OCI-M1 (cell line): ENCODE measurements around the gene LIMA1.
"Not testable (repeated sequence)": the region's sequence is repeated elsewhere in the genome, so short reads cannot be mapped to it uniquely, and the experiment has no call there.

ENCODE experiments used
- DNase-seq: peaks from one replicate; lab custom pipeline; 2025; lab: John Stamatoyannopoulos, UW

The LIMA1 gene

DNA sequence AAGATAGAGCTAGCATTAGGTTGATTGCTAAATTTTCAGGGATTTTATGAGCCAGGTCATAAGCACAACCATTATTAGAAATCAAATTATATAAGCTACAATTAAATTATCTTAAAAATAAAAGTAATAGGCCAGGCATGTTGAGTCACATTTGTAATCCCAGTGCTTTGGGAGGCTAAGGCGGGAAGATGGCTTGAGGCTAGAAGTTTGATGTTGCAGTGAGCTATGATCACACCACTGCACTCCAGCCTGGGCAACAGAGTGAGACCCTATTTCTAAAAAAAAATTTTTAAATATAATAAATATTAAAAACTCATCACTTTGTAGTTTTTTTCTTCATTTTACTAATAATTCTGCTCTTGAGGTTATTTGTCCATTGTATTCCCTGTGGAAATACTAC, 1.9 kb upstream of the LIMA1 start:
- DNase-seq, result no peak

DNA sequence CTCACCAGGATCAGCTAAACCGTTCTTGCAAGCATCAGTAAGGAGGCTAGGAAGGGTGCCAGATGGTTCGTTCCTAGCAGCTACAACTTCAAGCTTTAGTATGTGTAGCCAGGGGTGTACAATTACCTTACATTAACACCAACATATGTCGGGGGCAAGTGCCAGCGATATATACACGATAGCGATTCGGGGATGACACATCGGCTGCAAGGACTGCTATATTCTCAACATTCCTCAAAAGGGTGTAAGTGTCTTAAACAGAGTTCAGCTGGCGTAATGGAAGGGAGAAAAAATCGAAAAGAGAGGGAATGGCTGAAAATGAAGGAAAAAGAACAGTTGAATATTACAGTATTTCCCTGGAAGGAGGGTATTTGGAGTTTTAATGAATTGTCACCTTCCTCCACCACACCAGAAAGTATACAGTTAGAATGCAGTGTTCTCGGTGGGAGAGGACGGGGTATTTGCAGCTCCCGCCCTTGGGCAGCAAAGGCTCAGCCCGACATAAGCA, 545 bp downstream of the LIMA1 start:
- DNase-seq, result peak; percentile 55

DNA sequence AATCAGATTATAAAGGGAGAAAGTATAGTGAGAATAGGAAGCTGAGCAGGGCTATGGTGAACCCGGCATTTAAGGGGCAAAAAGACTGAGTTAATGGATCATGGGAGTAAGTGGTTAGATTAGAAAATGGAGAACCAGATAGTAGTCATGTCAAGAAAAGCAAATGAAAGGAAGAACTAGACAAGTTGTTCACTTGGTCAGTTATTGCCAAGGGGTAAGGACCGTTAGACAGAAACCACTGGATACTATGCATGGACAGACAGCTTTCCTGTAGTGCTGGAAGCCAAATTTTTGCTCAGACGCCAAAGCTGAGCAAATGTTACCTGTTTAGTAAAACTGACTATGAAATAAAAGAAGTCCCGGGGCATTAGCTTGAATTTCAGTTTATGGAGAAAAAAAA, 3.8 kb downstream of the LIMA1 start:
- DNase-seq, result no peak

DNA sequence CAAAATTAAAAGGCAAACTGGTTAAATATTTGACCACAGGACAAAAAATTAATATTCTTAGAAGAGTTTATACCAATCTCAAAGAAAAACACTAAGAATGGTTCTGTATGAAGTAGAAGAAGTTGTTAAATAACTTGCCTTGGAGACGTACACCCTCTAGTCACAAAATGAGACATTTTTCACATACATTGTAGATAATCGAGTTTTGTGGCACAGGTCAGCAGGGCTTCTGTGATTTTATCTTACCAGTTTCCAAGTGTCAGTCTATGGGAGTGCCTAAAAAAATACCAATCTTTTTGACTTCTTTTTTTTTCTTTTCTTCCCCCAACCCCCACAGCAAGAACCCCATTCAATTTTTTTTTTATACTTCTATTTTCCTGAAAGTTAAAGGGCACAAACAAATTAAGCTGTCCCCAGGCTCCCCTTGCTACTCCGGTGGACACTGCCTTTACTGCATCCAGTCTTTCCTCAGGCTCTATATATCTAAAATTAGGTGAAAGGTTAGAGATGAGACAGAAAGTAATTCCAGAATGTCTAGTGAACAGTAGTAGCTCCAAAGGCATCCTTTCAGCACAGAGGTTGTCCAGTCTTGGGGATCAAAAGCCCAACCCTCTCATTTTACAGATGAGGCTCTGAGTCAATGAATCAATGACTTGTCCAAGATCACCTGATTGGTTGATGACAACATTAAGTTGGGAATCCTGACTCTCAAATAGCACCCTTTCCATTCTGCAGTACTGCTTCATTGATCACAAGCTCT, 6.2 kb downstream of the LIMA1 start:
- peak; percentile 20 for DNase-seq

DNA sequence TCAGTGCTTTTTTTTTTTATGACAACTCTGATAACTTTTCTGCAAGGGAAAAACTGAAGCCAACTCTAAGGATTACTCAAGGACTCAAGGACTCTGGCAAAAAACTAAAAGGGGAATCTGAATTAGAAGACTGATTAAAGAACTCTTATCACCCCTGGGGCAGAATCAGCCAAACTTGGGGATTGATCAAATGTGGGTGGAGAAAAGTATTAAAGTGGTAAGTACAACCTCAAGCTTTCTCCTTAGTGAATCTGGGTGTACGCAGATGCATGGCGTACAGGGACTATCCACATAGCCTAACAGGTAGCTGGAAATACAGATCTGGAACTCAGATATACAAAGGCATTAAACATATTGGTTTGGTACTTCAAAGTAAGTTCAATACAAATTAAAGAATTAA, 7.3 kb downstream of the LIMA1 start:
- DNase-seq, result no peak

DNA sequence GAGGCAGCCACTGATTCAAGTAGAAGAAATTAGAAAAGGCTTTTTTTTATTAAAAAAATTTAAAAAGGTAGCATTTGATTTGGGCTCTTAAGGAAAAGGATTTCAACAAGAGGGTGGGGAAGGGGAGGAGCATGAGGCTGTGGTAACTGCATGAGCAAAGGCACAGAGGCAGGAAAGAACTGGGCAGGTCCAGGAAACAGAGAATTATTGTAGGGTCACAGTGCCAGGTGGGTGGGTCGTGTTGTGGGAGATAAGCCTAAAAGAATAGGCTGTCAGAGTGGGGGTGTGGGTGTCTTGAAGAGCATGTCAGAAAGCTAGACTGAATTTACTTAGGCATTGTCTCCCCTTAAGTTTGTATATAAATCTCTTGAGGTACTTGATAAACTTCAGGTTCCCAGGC, 7.8 kb downstream of the LIMA1 start:
- DNase-seq, result peak; percentile 31

GRCh38 chr12:50275127-50275526, 8.2 kb downstream of the LIMA1 start:
- DNase-seq, result not testable (repeated sequence)

- peak; percentile 79 for DNase-seq
Observed at GRCh38 chr12:50271724-50272247, 11.5 kb downstream of the LIMA1 start.

GRCh38 chr12:50268482-50268881, 14.8 kb downstream of the LIMA1 start:
- DNase-seq, result no peak

DNA sequence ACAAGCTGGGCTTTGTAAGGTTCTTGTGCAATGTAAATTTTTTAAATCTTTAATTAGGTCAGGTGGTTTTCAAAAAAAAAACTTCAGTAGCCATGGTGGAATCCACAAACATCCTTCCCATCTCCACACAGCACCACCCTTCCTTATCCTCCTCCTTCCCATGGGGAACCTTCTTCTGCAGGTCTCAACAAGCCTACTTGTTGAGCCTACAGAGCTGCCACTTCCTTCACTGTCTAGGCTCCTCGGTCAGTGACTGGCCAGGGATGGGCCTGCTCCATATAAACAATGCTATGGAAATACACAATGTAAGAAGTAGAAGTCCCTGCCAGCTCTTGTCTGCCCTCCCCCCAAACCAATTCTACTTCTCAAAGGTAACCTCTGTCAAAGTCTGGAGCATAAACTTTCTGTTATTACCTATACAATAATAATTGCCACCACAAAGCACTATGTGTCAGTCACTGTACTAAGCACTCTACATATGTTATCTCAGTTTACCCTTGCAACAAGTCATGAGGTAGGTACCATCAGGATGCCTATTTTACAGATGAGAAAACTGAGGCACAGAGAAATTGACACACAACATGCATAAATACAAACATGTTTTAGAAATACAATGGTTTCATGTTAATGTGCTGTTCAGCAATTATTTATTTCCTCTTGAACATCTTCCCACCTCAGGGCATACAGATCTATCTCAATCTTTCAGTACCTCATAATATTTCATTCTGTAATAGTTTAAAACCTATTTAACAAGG, 17.4 kb downstream of the LIMA1 start:
- no peak for DNase-seq

GRCh38 chr12:50263832-50264231, 19.5 kb downstream of the LIMA1 start:
- no peak for DNase-seq

DNA sequence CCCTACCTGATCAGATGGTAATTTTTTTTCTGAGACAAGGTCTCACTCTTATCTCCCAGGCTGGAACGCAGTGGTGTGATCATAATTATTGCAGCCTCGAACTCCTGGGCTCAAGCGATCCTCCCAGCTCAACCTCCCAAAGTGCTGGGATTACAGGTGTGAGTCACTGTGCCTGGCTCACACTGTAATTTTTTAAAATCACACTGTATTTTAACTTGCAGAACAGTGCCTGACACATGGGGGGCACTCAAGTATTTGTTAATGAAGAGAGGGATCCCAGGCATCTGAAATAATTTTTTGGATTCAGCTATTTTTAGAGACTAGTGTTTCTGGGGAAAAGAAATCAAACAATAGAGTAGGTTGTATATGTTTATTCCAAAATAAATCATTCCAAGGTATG, 21.7 kb downstream of the LIMA1 start:
- DNase-seq, result peak; percentile 17

DNA sequence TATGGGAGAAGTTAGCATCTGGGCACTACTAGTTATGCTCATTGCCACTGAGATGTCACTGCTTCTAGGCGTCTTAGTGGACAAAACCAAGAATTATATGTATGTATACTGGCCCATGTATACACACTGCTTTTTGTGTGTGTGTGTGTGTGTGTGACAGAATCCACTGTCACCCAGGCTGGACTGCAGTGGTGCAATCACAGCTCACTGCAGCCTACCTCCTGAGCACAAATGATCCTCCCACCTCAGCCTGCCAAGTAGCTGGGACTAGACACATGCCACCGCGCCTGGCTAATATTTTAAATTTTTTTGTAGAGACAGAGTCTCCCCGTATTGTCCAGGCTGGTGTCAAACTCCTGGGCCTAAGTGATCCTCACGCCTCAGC, 25.2 kb downstream of the LIMA1 start:
- DNase-seq, result no peak

GRCh38 chr12:50257236-50258166, 25.8 kb downstream of the LIMA1 start:
- DNase-seq, result no peak

- DNase-seq, result no peak
Observed at GRCh38 chr12:50256761-50257160, 26.6 kb downstream of the LIMA1 start.

DNA sequence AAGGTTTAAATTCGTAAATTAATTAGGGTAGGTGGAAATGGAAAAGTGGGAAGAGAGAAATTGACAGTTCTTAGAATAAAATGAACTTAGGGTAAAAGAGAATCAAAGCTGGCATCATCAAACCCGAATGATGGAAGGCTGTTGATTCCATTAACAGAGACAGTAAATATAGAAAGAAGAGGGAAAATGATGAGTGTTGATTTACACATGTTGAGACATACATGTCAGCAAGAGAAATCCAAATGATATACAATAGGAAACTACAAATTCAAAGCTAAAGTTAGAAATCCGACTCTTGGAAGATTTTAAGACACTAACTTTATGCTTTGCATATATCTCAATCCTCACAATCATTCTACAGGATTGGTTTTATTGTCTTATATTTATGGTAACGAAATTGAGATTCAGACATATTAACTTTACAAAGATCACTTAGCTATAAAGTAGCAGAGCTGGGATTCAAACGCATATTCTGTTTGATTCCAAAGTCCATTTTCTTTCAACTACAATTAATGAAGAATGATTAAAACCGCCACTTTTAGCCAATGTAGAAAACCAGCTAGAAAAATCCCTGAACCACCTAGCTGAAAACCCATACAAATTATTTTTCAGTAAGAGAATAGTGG, 30.2 kb downstream of the LIMA1 start:
- DNase-seq, result no peak

DNA sequence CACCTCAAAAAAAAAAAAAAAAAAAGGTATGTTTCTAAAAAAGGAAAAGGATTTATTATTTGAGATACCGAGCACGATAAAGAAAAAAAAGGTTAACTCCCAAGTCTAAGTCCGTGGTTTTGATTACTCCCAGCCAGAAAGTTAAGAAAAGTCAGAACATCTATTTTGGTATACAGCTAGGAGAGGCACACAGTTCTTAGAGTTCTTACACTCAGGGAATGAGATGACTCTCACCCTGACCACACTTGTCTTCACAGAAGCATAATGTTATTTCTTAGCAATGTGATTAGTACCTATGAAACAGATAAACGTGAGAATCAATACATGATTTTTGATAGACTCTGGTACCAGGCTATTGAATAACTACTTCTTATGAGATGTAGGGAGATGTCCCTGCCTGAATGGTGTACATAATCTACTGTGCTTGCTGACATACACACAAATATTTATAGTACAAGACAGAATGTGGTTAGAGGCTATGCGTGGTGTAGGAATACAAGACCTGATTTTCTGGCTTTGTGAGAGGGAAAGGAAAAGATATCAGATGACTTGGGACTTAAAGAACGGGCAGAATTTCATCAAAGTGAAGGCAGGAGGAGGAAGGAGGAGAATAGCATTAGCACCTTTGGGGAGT, 31.6 kb downstream of the LIMA1 start:
- DNase-seq, result no peak

GRCh38 chr12:50249464-50250182, 33.7 kb downstream of the LIMA1 start:
- DNase-seq, result peak; percentile 21

- no peak for DNase-seq
Observed at GRCh38 chr12:50248883-50249282, 34.4 kb downstream of the LIMA1 start.

DNA sequence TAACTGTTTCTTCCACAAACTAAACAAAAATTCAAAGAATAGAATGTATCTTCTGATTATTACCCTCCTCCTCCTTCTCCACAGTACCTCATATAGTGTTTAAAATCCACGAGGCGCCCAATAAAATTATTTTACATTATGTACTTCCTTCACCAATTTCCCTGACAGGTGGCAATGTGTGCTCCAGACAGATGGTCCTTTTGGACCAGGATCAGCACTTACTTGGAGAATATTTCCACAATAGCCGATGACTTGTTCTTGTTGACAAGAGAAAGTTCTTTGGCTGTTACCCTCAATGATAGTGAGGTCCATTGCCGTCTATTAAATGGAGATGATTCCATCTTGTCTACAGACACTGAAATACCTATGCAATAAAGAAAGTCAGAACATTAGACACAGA, 34.9 kb downstream of the LIMA1 start:
- DNase-seq, result no peak
